Measurements from ENCODE around the gene NEB. TPM values are rescaled to one million over a fixed set of nuclear protein-coding genes. Genes with fewer than 3 reads are reported as not detected.

The NEB gene
- total RNA-seq, 1 experiment from 2014 or later: 0.11 TPM

DNA sequence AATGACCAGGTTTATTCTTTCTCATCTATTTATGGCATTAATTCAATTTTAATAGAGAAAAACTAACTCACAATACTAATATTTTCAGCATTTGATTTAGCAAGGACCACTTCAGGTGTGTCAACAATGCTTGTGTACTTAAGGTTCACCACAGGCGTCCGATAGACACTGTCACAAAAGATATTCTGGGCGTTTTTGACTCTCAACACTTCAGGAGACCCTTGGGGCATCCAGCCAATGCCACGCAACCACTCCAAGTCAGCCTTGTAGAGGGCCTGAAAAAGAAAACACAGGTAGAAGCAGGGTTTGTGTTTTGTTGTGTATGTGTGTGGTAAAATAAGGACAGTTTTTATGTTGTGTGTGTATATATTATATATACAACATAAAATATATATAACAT, 158.2 kb downstream of the NEB start:
- Histone ChIP-seq H3K4me3 (ENCODE audit: low read length) (no peak overlapping the region), H3K4me1 (ENCODE audit: insufficient read depth, low read length) (no peaks in the 10 kb centered on the region), H3K9me3 (ENCODE audit: low read length) (no peaks in the 10 kb centered on the region), H2AFZ (ENCODE audit: low read length) (no peak overlapping the region), H4K20me1 (ENCODE audit: low read length) (no peaks in the 10 kb centered on the region), H3K27ac (ENCODE audit: low read length) (no peak overlapping the region), H3K9ac (ENCODE audit: low read length) (no peak overlapping the region), H3K4me2 (ENCODE audit: low read length) (no peak overlapping the region), H3K36me3 (ENCODE audit: low read depth, low read length) (no peaks in the 10 kb centered on the region), H3K9me2 (replicated peaks; ENCODE audit: low read length) (no peaks in the 10 kb centered on the region), H3K27me3 (ENCODE audit: low read length) (no peaks in the 10 kb centered on the region), H3K79me2 (ENCODE audit: low read length) (no peaks in the 10 kb centered on the region), H3F3A (ENCODE audit: low read length, unreplicated experiment) (no peaks in the 10 kb centered on the region)
- CTCF ChIA-PET: no interaction called here
- DNase-seq: no peak
- intact Hi-C loops (cut with micrococcal nuclease): no loop called here
- ATAC-seq: no peak
- TF ChIP-seq EZH2 (IDR thresholded peaks at IDR 0.05; ENCODE audit: low read length, unreplicated experiment) (no peak), EZH2phosphoT487 (IDR thresholded peaks at IDR 0.05; ENCODE audit: borderline replicate concordance, low read length) (no peak)
- TF ChIP-seq, protein P1, sequence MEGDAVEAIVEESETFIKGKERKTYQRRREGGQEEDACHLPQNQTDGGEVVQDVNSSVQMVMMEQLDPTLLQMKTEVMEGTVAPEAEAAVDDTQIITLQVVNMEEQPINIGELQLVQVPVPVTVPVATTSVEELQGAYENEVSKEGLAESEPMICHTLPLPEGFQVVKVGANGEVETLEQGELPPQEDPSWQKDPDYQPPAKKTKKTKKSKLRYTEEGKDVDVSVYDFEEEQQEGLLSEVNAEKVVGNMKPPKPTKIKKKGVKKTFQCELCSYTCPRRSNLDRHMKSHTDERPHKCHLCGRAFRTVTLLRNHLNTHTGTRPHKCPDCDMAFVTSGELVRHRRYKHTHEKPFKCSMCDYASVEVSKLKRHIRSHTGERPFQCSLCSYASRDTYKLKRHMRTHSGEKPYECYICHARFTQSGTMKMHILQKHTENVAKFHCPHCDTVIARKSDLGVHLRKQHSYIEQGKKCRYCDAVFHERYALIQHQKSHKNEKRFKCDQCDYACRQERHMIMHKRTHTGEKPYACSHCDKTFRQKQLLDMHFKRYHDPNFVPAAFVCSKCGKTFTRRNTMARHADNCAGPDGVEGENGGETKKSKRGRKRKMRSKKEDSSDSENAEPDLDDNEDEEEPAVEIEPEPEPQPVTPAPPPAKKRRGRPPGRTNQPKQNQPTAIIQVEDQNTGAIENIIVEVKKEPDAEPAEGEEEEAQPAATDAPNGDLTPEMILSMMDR (conservative IDR thresholded peaks at IDR 0.05; ENCODE audit: low read depth, low read length): no peak
- no TSS peak for BruUV-seq (replicated peaks)
- POLR2A ChIA-PET (ENCODE audit: unreplicated experiment): no interaction called here

DNA sequence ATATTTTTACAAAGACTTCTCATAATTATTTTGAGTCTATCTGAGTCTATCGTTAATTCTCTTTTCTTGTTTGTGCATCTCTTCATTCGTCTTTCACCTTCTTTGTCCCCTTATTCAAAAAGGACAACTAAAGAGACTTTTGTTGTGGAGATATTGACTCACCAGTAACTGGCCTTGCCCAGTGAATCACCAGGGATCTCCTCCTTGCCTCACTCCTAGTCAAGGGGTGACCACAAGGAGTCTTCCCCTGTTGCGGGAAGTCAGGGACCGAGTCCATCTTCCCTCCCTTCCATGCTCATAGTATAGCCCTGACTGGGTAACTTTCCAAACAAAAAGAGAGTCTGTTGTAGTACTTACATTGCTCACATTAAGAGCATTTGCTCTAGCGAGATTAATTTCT, 158.9 kb downstream of the NEB start:
- Histone ChIP-seq H3K4me3 (ENCODE audit: low read length) (no peak overlapping the region), H3K4me2 (ENCODE audit: low read length) (no peak overlapping the region), H3K9me2 (replicated peaks; ENCODE audit: low read length) (no peaks in the 10 kb centered on the region), H3F3A (ENCODE audit: low read length, unreplicated experiment) (no peaks in the 10 kb centered on the region), H3K27me3 (ENCODE audit: low read length) (no peaks in the 10 kb centered on the region), H3K36me3 (ENCODE audit: low read depth, low read length) (no peaks in the 10 kb centered on the region), H3K9me3 (ENCODE audit: low read length) (no peaks in the 10 kb centered on the region), H3K27ac (ENCODE audit: low read length) (no peak overlapping the region), H4K20me1 (ENCODE audit: low read length) (no peaks in the 10 kb centered on the region), H3K9ac (ENCODE audit: low read length) (no peak overlapping the region), H3K79me2 (ENCODE audit: low read length) (no peaks in the 10 kb centered on the region), H2AFZ (ENCODE audit: low read length) (no peak overlapping the region), H3K4me1 (ENCODE audit: insufficient read depth, low read length) (no peaks in the 10 kb centered on the region)
- no peak for TF ChIP-seq EZH2phosphoT487 (IDR thresholded peaks at IDR 0.05; ENCODE audit: borderline replicate concordance, low read length)
- no peak for TF ChIP-seq EZH2 (IDR thresholded peaks at IDR 0.05; ENCODE audit: low read length, unreplicated experiment)
- TF ChIP-seq, protein P1 (conservative IDR thresholded peaks at IDR 0.05; ENCODE audit: low read depth, low read length): no peak
- ATAC-seq: peak; percentile 56; the same call in 1 of the 2 replicates
- BruUV-seq (replicated peaks): no TSS peak
- CTCF ChIA-PET: no interaction called here
- POLR2A ChIA-PET (ENCODE audit: unreplicated experiment): no interaction called here
- DNase-seq: peak; percentile 52
- intact Hi-C loops (cut with micrococcal nuclease): no loop called here

DNA sequence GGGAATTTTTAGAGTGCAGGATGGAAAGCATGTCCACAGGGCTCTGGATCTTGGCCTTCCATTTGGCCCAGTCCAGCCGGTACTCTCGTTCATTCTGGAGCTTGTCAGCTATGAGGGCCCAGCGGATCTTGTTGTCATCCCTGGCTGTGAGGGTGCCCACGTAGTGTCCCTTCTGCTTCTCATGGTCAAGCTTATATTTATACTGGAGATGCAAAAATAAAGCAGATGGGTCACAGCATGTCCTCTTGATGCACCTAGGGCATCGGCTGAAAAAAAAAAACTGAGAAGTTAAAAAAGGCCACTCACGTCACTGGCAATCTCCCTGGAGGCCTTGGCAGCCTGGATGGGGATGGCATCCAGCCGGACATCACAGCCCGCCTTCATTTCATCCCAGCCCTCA, 164.1 kb downstream of the NEB start:
- BruUV-seq (replicated peaks): no TSS peak
- H3K27me3 ChIP-seq (ENCODE audit: low read length): no peaks in the 10 kb centered on the region
- ATAC-seq (no peak), DNase-seq (no peak)
- H3F3A ChIP-seq (ENCODE audit: low read length, unreplicated experiment): no peaks in the 10 kb centered on the region
- H3K9me3 ChIP-seq (ENCODE audit: low read length): no peaks in the 10 kb centered on the region
- no peak overlapping the region for H2AFZ ChIP-seq (ENCODE audit: low read length)
- no peaks in the 10 kb centered on the region for H4K20me1 ChIP-seq (ENCODE audit: low read length)
- no peak overlapping the region for H3K27ac ChIP-seq (ENCODE audit: low read length)
- no peaks in the 10 kb centered on the region for H3K36me3 ChIP-seq (ENCODE audit: low read depth, low read length)
- no peak overlapping the region for H3K4me3 ChIP-seq (ENCODE audit: low read length)
- TF ChIP-seq EZH2phosphoT487 (IDR thresholded peaks at IDR 0.05; ENCODE audit: borderline replicate concordance, low read length) (no peak), EZH2 (IDR thresholded peaks at IDR 0.05; ENCODE audit: low read length, unreplicated experiment) (no peak)
- TF ChIP-seq, protein P1 (conservative IDR thresholded peaks at IDR 0.05; ENCODE audit: low read depth, low read length): no peak
- CTCF ChIA-PET: no interaction called here
- POLR2A ChIA-PET (ENCODE audit: unreplicated experiment): no interaction called here
- intact Hi-C loops (cut with micrococcal nuclease): no loop called here
- no peaks in the 10 kb centered on the region for H3K4me1 ChIP-seq (ENCODE audit: insufficient read depth, low read length)
- H3K79me2 ChIP-seq (ENCODE audit: low read length): no peaks in the 10 kb centered on the region
- no peak overlapping the region for H3K4me2 ChIP-seq (ENCODE audit: low read length)
- H3K9me2 ChIP-seq (replicated peaks; ENCODE audit: low read length): no peaks in the 10 kb centered on the region
- H3K9ac ChIP-seq (ENCODE audit: low read length): no peak overlapping the region
